Measurements from ENCODE around the gene POU3F3.

GRCh38 chr2:104840156-104840555, 13.8 kb upstream of the POU3F3 start:
- TF ChIP-seq CTCF (IDR thresholded peaks at IDR 0.05) (no peak), ZFX (IDR thresholded peaks at IDR 0.05; ENCODE audit: borderline replicate concordance) (no peak)
